Frontal cortex (tissue), 4 donors: ENCODE measurements around the gene UQCRFS1. TPM values are rescaled to one million over a fixed set of nuclear protein-coding genes. Genes with fewer than 3 reads are reported as not detected.
"Not testable (repeated sequence)": the region's sequence is repeated elsewhere in the genome, so short reads cannot be mapped to it uniquely, and the experiment has no call there.

ENCODE experiments used
- DNase-seq, 2 donors: peaks; one replicate each; pipeline ENCODE4 v3.0.0; 2012; ENCODE audit warnings: low spot score in 2 of 2
- FAIRE-seq: peaks from 2 replicates; lab custom pipeline; 2012; peaks lifted over from hg19 to GRCh38; lab: Jason Lieb, UNC
- total RNA-seq: library from RNA; depleted of rRNA; stranded (reverse); fragments of >200 nt; gene quantifications from one replicate; pipeline ENCODE4 v1.2.3, GENCODE V29; 2014
- donor health status: control.
- donor health status: control.
- donor health status: control.

UQCRFS1 gene
- total RNA-seq, 1 donor from 2014 or later = 36.3 TPM

GRCh38 chr19:29216021-29216420, 3.1 kb upstream of the UQCRFS1 start:
- FAIRE-seq (no peak), DNase-seq (no peak)

- FAIRE-seq = no peak
- no peak for DNase-seq
Observed at GRCh38 chr19:29215322-29215845, 2.4 kb upstream of the UQCRFS1 start.

GRCh38 chr19:29214411-29214810, 1.5 kb upstream of the UQCRFS1 start:
- DNase-seq (no peak), FAIRE-seq (no peak)

GRCh38 chr19:29212356-29212647, 649 bp downstream of the UQCRFS1 start:
- no peak for FAIRE-seq
- DNase-seq = peak in 1 of 2 donors; percentile 15

GRCh38 chr19:29211562-29212355, 1.2 kb downstream of the UQCRFS1 start:
- FAIRE-seq (no peak), DNase-seq (peak in 1 of 2 donors; percentile 28)

GRCh38 chr19:29211041-29211440, 1.9 kb downstream of the UQCRFS1 start:
- FAIRE-seq, DNase-seq: not testable (repeated sequence)

GRCh38 chr19:29210502-29210901, 2.4 kb downstream of the UQCRFS1 start:
- DNase-seq, FAIRE-seq: not testable (repeated sequence)

- DNase-seq, FAIRE-seq: not testable (repeated sequence)
Observed at GRCh38 chr19:29207403-29208187, 5.4 kb downstream of the UQCRFS1 start.

GRCh38 chr19:29206453-29206852, 6.5 kb downstream of the UQCRFS1 start:
- FAIRE-seq (no peak), DNase-seq (no peak)

- FAIRE-seq (no peak), DNase-seq (no peak)
Observed at GRCh38 chr19:29202281-29202680, 10.7 kb downstream of the UQCRFS1 start.

GRCh38 chr19:29201855-29202254, 11.1 kb downstream of the UQCRFS1 start:
- DNase-seq = no peak
- FAIRE-seq = no peak

- FAIRE-seq = no peak
- DNase-seq = no peak
Observed at GRCh38 chr19:29194658-29195057, 18.3 kb downstream of the UQCRFS1 start.

GRCh38 chr19:29193155-29193554, 19.8 kb downstream of the UQCRFS1 start:
- DNase-seq (no peak), FAIRE-seq (no peak)

- FAIRE-seq = no peak
- DNase-seq = no peak
Observed at GRCh38 chr19:29191005-29191404, 21.9 kb downstream of the UQCRFS1 start.

GRCh38 chr19:29189033-29189360, 24.0 kb downstream of the UQCRFS1 start:
- no peak for DNase-seq

GRCh38 chr19:29188289-29189032, 24.5 kb downstream of the UQCRFS1 start:
- DNase-seq (no peak), FAIRE-seq (no peak)

More at GRCh38 chr19:29189033-29189360, 24.0 kb downstream of the UQCRFS1 start:
- no peak for FAIRE-seq

- FAIRE-seq (no peak), DNase-seq (no peak)
Observed at GRCh38 chr19:29187676-29188075, 25.3 kb downstream of the UQCRFS1 start.

GRCh38 chr19:29185427-29185826, 27.5 kb downstream of the UQCRFS1 start:
- FAIRE-seq (no peak), DNase-seq (no peak)

- no peak for DNase-seq
- no peak for FAIRE-seq
Observed at GRCh38 chr19:29176981-29177754, 35.8 kb downstream of the UQCRFS1 start.

GRCh38 chr19:29173896-29174295, 39.1 kb downstream of the UQCRFS1 start:
- no peak for DNase-seq
- no peak for FAIRE-seq
